Liver (tissue), 9 donors: ENCODE measurements around the gene DCD. TPM values are rescaled to one million over a fixed set of nuclear protein-coding genes. Genes with fewer than 3 reads are reported as not detected.

Source experiments
- DNase-seq: peaks from one replicate; pipeline ENCODE4 v3.0.0-alpha.2; 2017; ENCODE audit warnings: low spot score
- H3K27ac ChIP-seq, 2 donors: one replicate each; pipeline ENCODE4 v1.7.0; 2013; ENCODE audit warnings: inconsistent platforms in 2 of 2, low read length in 2 of 2, control low read depth in 1 of 2, low read depth in 1 of 2, mild to moderate bottlenecking in 1 of 2
- H3K27me3 ChIP-seq, 4 donors: one replicate each; pipeline versions ENCODE4 v1.6.1 to v1.7.0; 2013; ENCODE audit warnings: low read length in 3 of 4, inconsistent platforms in 1 of 4, mild to moderate bottlenecking in 1 of 4, moderate library complexity in 1 of 4; ENCODE audit not compliant: control insufficient read depth in 4 of 4, insufficient read depth in 4 of 4
- H3K36me3 ChIP-seq, 4 donors: one replicate each; pipeline versions ENCODE4 v1.6.1 to v1.7.0; 2013; ENCODE audit warnings: low read length in 3 of 4, mild to moderate bottlenecking in 3 of 4, low read depth in 1 of 4, moderate library complexity in 1 of 4; ENCODE audit not compliant: control insufficient read depth in 4 of 4, insufficient read depth in 3 of 4
- H3K4me1 ChIP-seq, 4 donors: one replicate each; pipeline versions ENCODE4 v1.6.1 to v1.7.0; 2013; ENCODE audit warnings: low read length in 3 of 4, mild to moderate bottlenecking in 3 of 4, moderate library complexity in 1 of 4; ENCODE audit not compliant: control insufficient read depth in 4 of 4, insufficient read depth in 4 of 4
- H3K4me3 ChIP-seq, 3 donors: one replicate each; pipeline versions ENCODE4 v1.6.1 to v1.7.0; 2013; ENCODE audit warnings: low read length in 3 of 3, control low read depth in 1 of 3, low read depth in 1 of 3, mild to moderate bottlenecking in 1 of 3
- H3K9ac ChIP-seq, 2 donors: one replicate each; pipeline ENCODE4 v1.7.0; 2013; ENCODE audit warnings: low read length in 2 of 2, mild to moderate bottlenecking in 2 of 2, moderate library complexity in 2 of 2, control low read depth in 1 of 2, low read depth in 1 of 2
- H3K9me3 ChIP-seq, 4 donors: one replicate each; pipeline versions ENCODE4 v1.6.1 to v1.7.0; 2013; ENCODE audit warnings: low read length in 3 of 4; ENCODE audit not compliant: control insufficient read depth in 4 of 4
- ATF3 ChIP-seq: IDR thresholded peaks from 2 replicates; pipeline ENCODE4 v1.6.1; 2016; ENCODE audit warnings: antibody characterized with exemption
- CTCF ChIP-seq: fragments of 150-350 bp; IDR thresholded peaks from 2 replicates; pipeline ENCODE4 v1.5.1; 2017; ENCODE audit warnings: improper control_type of control experiment, low read depth, low read length; ENCODE audit not compliant: missing input control
- EGR1 ChIP-seq, 2 donors: IDR thresholded peaks; 2 replicates each; pipeline ENCODE4 v1.6.1; 2016 to 2018; ENCODE audit warnings: antibody characterized with exemption in 2 of 2, low read depth in 2 of 2
- FOXA1 ChIP-seq: IDR thresholded peaks from 2 replicates; pipeline ENCODE4 v1.6.1; 2016; ENCODE audit warnings: antibody characterized with exemption
- FOXA2 ChIP-seq: IDR thresholded peaks from 2 replicates; pipeline ENCODE4 v1.6.1; 2016; ENCODE audit warnings: antibody characterized with exemption
- GABPA ChIP-seq, 2 donors: IDR thresholded peaks in 1 of 2; conservative IDR thresholded peaks in 1 of 2; 2 replicates each; pipeline ENCODE4 v1.6.1; 2016; ENCODE audit warnings: antibody characterized with exemption in 2 of 2, mild to moderate bottlenecking in 1 of 2, moderate library complexity in 1 of 2
- HNF4A ChIP-seq, 2 donors: conservative IDR thresholded peaks; 2 replicates each; pipeline ENCODE4 v1.6.1; 2016; ENCODE audit warnings: antibody characterized with exemption in 2 of 2, mild to moderate bottlenecking in 2 of 2
- HNF4G ChIP-seq: IDR thresholded peaks from 2 replicates; pipeline ENCODE4 v1.6.1; 2016; ENCODE audit warnings: antibody characterized with exemption
- JUND ChIP-seq, 2 donors: IDR thresholded peaks; 2 replicates each; pipeline ENCODE4 v1.6.1; 2016; ENCODE audit warnings: antibody characterized with exemption in 2 of 2
- MAX ChIP-seq: IDR thresholded peaks from 2 replicates; pipeline ENCODE4 v1.6.1; 2016; ENCODE audit warnings: antibody characterized with exemption
- NR2F2 ChIP-seq: IDR thresholded peaks from 2 replicates; pipeline ENCODE4 v1.6.1; 2016; ENCODE audit warnings: antibody characterized with exemption
- RAD21 ChIP-seq, 2 donors: IDR thresholded peaks; 2 replicates each; pipeline ENCODE4 v1.6.1; 2016; ENCODE audit warnings: antibody characterized with exemption in 2 of 2, mild to moderate bottlenecking in 2 of 2
- REST ChIP-seq: IDR thresholded peaks from 2 replicates; pipeline ENCODE4 v1.6.1; 2016; ENCODE audit warnings: antibody characterized with exemption, mild to moderate bottlenecking
- RXRA ChIP-seq, 2 donors: IDR thresholded peaks; 2 replicates each; pipeline ENCODE4 v1.6.1; 2017 to 2018; ENCODE audit warnings: antibody characterized with exemption in 2 of 2, mild to moderate bottlenecking in 1 of 2
- SP1 ChIP-seq: IDR thresholded peaks from 2 replicates; pipeline ENCODE4 v1.6.1; 2018; ENCODE audit warnings: antibody characterized with exemption, mild to moderate bottlenecking
- TAF1 ChIP-seq: conservative IDR thresholded peaks from 2 replicates; pipeline ENCODE4 v1.6.1; 2016; ENCODE audit warnings: antibody characterized with exemption, mild to moderate bottlenecking
- YY1 ChIP-seq: IDR thresholded peaks from 2 replicates; pipeline ENCODE4 v1.6.1; 2016; ENCODE audit warnings: antibody characterized with exemption, mild to moderate bottlenecking
- ZBTB33 ChIP-seq: IDR thresholded peaks from 2 replicates; pipeline ENCODE4 v1.6.1; 2016; ENCODE audit warnings: antibody characterized with exemption
- WGBS: extraction: QIAGEN DNeasy Blood & Tissue Kit; methylation state at CpG from one replicate; pipeline ENCODE4 v1.1.7; 2013; 5-methylcytosine and 5-hydroxymethylcytosine counted together
- polyA plus RNA-seq, 2 donors: library from polyadenylated mRNA; stranded (reverse) in 1 of 2; unstranded in 1 of 2; fragments of 200-250 nt in 1 of 2; fragments of >200 nt in 1 of 2; fragmentation: Nextera tagmentation in 1 of 2; extraction: Ambion mirVana in 1 of 2; gene quantifications; one replicate each; pipeline versions ENCODE4 v1.2.1 to v1.2.3, GENCODE V29; 2013 to 2015
- total RNA-seq, 2 donors: library from RNA; depleted of rRNA; stranded (reverse); fragments of >200 nt; gene quantifications; one replicate each; pipeline ENCODE4 v1.2.3, GENCODE V29; 2014
- donor health status: healthy.
- donor health status: healthy.
- donor health status: healthy.
- donor health status: healthy.
- donor health status: healthy.

Gene DCD
- total and polyA plus RNA-seq, 4 donors: not detected

- 48% methylated on average over 5 of the region's 5 CpGs for WGBS
- H3K27me3 ChIP-seq: no peaks in the 10 kb centered on the region
Observed at GRCh38 chr12:54624315-54625279, 23.6 kb downstream of the DCD start.

More at GRCh38 chr12:54624315-54625279, 23.6 kb downstream of the DCD start:
- H3K4me3 ChIP-seq: no peak overlapping the region
- DNase-seq: no peak
- H3K4me1 ChIP-seq: no peaks in the 10 kb centered on the region
- no peak overlapping the region for H3K9ac ChIP-seq
- TF ChIP-seq YY1 (no peak), CTCF (no peak), MAX (no peak), NR2F2 (no peak), FOXA1 (no peak), HNF4G (no peak), GABPA (IDR thresholded peaks at IDR 0.05 in 1 of 2, conservative IDR thresholded peaks at IDR 0.05 in 1 of 2) (no peak), JUND (IDR thresholded peaks at IDR 0.05) (no peak), ZBTB33 (no peak), FOXA2 (no peak), SP1 (no peak), RXRA (IDR thresholded peaks at IDR 0.05) (no peak), ATF3 (no peak), REST (no peak), RAD21 (IDR thresholded peaks at IDR 0.05) (no peak), TAF1 (no peak), EGR1 (IDR thresholded peaks at IDR 0.05; ENCODE audit: low read depth in 2 of 2) (no peak), HNF4A (conservative IDR thresholded peaks at IDR 0.05) (no peak)
- H3K36me3 ChIP-seq: no peaks in the 10 kb centered on the region
- H3K27ac ChIP-seq: no peak overlapping the region
- peaks cover 0 to 5% (median 2%) of the 10 kb centered on the region in 4 donors for H3K9me3 ChIP-seq
